ENCODE results near the gene TRPM3.

The TRPM3 gene

DNA sequence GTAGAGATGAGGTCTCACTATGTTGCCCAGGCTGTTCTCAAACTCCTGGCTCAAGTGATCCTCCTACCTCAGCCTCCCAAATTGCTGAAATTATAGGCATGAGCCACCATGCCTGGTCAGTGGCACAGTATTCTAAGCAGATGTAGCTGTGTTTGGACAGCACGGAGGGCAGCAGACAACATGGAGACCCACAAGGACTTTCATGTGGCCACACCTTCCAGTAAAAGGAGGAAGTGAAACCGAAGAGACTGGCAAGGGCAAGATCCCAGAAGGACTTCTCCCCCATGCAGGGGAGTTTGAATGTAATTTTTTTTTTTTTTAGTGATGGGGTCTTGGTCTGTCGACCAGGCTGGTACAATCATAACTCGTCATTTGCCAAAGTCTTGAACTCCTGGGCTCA lies 172.2 kb downstream of the TRPM3 start:
- DNase-seq (ENCODE audit: low spot score), result no peak
- no peak for FAIRE-seq

GRCh38 chr9:70948744-70949143 lies 172.7 kb downstream of the TRPM3 start:
- no peak for DNase-seq (ENCODE audit: low spot score)
- FAIRE-seq, result no peak

- no peak for FAIRE-seq
- no peak for DNase-seq (ENCODE audit: low spot score)
Measured at GRCh38 chr9:70947511-70947910, 173.9 kb downstream of the TRPM3 start.

DNA sequence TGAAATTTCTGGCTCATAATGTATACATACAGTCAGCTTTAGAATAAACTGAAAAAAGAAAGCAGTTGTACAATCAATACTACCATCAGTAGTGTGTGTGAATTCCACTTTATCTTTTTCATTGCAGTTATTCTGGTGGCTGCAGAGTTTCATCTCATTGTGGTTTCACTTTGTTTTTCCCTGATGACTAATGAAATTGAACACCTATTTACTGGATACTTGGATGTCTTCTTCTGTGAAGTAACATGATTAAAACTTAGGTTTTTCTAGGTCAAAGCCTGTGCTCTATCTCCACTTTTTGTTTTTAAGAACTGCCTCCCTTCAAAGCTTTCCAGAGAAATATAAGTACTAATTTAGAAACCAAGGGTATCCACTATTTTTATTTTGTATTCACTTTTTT lies 174.3 kb downstream of the TRPM3 start:
- no peak for DNase-seq (ENCODE audit: low spot score)
- FAIRE-seq, result no peak

- no peak for FAIRE-seq
- no peak for DNase-seq (ENCODE audit: low spot score)
Measured at GRCh38 chr9:70945301-70945700, 176.1 kb downstream of the TRPM3 start.

- no peak for DNase-seq (ENCODE audit: low spot score)
- no peak for FAIRE-seq
Measured at GRCh38 chr9:70941191-70941590, 180.2 kb downstream of the TRPM3 start.

GRCh38 chr9:70940605-70941004 lies 180.8 kb downstream of the TRPM3 start:
- no peak for FAIRE-seq
- DNase-seq (ENCODE audit: low spot score), result no peak

DNA sequence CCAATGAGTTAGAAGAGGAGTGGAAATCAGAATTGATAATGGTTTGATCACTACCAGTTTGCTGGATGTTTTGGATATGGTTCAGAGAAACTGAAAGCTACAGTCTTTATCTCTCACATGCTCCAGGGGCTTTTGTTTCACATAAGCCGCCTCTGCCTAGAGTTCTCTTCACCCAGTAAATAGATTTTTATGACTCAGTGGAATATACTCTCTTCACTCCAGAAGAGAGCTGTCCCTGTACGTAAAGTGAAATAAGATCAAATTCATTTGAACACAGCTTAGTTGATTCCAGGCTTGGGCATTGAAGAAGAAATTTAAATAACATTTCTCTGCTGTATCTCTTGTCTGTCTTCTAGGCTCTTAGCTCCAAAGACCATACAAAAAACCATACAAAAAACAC lies 184.9 kb downstream of the TRPM3 start:
- FAIRE-seq (no peak), DNase-seq (ENCODE audit: low spot score) (no peak)

DNA sequence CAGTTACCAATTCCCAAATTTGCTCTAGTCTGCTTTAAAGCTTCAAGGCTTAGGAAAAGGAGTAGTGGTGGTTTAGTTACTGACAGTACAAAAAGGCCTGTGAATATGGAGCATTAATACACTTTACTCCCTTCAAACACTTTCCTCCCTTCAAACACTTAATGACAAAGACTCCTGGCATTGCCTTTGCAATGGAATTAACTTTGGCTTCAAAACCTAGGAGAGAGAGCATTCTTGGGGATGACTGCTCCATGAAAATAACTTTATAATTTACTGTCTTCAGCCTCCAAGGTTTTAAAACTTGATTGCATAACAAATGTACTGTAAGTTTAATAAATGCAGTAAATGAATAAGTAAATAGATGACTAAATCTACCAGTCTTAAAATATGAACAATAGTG lies 185.6 kb downstream of the TRPM3 start:
- FAIRE-seq, result no peak
- no peak for DNase-seq (ENCODE audit: low spot score)

- FAIRE-seq, result no peak
- no peak for DNase-seq (ENCODE audit: low spot score)
Measured at GRCh38 chr9:70934642-70935041, 186.8 kb downstream of the TRPM3 start.

GRCh38 chr9:70933321-70933720 lies 188.1 kb downstream of the TRPM3 start:
- FAIRE-seq, result no peak
- no peak for DNase-seq (ENCODE audit: low spot score)

DNA sequence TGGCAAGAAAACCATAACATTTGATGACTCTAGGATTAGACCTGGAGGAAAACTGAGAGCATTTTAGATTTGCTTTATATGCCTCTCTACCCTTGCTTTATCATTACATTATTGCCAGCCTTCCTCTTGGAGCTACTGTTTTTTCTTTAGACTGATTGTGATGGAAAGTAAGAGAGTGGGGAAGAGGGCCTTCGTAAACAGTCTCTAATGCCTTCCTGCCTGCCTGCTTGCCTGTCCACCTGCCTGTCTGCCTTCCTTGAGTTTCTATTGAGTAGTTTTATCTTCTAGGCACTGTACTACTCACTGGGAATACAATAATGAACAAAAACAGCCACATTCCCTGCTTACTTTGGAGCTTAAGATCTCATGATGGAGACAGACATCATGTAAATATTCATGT lies 189.3 kb downstream of the TRPM3 start:
- FAIRE-seq (no peak), DNase-seq (ENCODE audit: low spot score) (no peak)

DNA sequence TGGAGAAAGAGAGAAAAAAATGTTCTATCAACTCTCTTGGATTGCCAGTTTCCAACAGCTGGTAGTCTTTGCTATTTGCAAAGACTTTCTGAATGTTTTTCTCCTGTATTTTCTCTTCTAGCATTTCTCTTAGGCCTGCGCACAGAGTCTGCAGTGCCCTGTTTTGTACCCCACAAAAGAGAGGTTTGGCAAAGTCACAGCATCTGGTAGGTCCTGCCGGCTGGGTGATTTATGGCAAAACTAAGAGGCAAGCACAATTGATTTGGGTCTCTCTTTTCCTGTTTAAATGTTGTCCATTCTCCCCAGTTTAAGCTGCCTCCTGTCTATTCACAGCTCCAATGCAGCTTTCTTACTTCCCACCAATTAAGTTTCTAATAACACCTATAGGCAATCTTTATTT lies 193.9 kb downstream of the TRPM3 start:
- DNase-seq (ENCODE audit: low spot score), result no peak
- FAIRE-seq, result no peak

GRCh38 chr9:70924895-70925547 lies 196.4 kb downstream of the TRPM3 start:
- DNase-seq (ENCODE audit: low spot score) (peak; percentile 57), FAIRE-seq (peak; percentile 68)

DNA sequence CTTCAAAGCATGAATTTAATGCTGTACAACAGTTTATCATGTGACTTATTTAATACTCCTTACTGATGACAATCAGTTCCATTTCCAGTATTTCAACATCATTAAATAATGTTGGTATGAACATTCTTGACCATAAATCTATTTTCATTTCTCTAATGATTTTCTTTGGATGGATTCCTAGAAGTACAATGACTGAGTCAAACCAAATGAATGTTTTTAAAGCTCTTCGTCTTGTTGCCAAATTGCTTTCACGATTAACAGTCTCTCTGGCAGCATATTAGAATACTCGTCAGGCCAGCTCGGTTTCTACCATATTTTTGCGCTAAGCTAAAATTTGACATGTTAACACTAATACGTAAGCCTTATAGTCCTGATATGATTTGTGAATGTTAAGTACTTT lies 197.0 kb downstream of the TRPM3 start:
- FAIRE-seq (no peak), DNase-seq (ENCODE audit: low spot score) (no peak)

DNA sequence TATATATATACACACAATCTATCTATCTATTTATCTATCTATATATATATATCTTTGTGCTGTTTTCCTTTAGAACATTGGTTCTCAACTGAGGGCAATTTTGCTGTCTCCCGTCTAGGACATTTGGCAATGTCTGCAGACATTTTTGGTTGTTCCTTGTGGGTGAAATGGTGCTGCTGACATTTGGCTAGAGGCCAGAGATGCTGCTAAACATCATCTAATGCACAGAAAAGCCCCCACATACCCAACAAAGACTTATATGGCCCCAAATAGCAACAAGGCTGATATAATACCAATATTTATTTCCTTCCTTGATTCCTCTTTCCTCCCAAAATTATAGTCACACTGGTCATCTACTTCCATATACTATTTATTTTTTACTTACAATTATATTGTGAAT lies 197.5 kb downstream of the TRPM3 start:
- DNase-seq (ENCODE audit: low spot score) (no peak), FAIRE-seq (no peak)

GRCh38 chr9:70921136-70921535 lies 200.3 kb downstream of the TRPM3 start:
- no peak for FAIRE-seq

GRCh38 chr9:70917277-70917676 lies 204.1 kb downstream of the TRPM3 start:
- no peak for FAIRE-seq
- DNase-seq (ENCODE audit: low spot score), result no peak

More at GRCh38 chr9:70921136-70921535, 200.3 kb downstream of the TRPM3 start:
- DNase-seq (ENCODE audit: low spot score), result no peak

DNA sequence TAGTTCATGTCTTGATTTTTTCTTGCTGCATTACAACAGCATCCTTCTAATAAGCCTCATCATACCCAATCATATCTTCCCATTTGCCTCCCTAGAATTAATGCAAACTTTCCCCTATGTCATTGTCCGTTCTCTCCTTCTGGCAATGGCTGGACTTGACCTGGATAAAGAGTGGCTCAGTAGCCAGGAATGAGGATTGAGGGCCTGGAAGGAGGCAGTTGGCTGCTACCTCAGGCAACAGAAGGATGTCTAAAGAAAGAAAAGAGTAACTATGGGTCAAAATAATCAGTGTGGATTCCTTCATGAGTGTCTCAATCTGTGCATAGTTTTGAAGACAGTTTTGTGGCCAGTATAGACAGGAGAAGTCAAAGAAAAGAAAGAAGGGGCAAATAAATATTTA lies 209.6 kb downstream of the TRPM3 start:
- no peak for FAIRE-seq
- DNase-seq (ENCODE audit: low spot score), result no peak

GRCh38 chr9:70910598-70910997 lies 210.8 kb downstream of the TRPM3 start:
- DNase-seq (ENCODE audit: low spot score) (no peak), FAIRE-seq (no peak)

GRCh38 chr9:70902692-70903131 lies 218.7 kb downstream of the TRPM3 start:
- DNase-seq (ENCODE audit: low spot score) (peak; percentile 97), FAIRE-seq (peak; percentile 99)

DNA sequence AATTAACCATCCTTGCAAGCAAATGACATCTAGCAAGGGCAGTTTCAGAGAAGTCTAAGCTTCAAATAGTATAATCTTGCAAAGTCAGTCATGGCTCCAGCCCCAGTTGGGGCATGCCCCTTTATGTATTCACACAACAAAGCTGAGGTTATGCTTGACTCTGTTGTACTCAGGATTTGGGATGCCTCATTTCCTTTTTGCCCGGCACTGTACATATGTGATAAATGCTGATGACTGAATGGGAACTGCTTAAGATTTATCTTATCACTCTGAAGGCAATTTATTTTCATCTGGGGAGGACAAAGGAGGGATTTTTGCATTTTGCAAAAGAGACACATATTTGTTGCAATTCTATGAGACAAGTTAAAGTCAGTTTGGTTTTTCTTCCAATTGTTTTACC lies 219.2 kb downstream of the TRPM3 start:
- DNase-seq (ENCODE audit: low spot score) (peak; percentile 35), FAIRE-seq (no peak)

DNA sequence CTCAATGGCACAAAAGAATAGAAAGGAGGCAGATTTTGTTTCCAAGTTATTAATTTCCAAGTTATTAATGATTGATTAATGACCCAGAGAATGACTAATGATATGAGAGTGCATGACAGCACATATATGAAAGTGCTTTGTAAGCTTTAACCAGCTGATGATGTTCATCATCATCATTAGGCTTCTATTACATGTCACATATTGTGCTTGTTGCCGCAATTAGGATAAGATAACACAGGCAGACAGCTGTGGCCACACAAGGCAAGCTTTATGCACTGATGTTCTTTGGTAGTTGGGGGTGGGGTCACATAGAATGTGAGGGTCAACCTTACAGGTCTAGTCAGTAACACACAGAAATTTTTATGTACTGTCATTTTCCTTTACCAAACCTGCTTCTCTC lies 219.7 kb downstream of the TRPM3 start:
- FAIRE-seq (no peak), DNase-seq (ENCODE audit: low spot score) (no peak)

DNA sequence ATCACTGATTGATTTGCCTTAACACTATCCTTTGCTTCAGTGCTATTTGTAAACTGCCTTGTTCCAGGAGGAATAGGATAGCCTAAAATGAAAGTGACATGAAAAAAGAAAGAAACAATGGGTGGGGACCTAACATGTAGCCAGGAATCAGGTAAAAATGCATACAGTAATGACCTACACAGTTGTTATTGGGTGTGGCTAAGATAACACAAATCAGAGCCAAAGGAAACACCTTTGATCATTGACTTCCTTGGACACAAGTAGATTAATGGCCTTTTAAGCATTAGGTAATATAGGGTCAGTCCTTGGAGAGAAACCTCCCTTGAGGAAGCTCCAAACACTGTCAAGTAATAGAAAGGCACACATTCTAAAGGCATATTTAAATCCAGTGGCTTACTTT lies 220.4 kb downstream of the TRPM3 start:
- FAIRE-seq (no peak), DNase-seq (ENCODE audit: low spot score) (no peak)

Measured in RCC 7860 (cell line).